GM19240 (cell line): ENCODE measurements around the gene OBP2B.
"Not testable (repeated sequence)": the region's sequence is repeated elsewhere in the genome, so short reads cannot be mapped to it uniquely, and the experiment has no call there.

ENCODE experiments used
- DNase-seq: peaks from one replicate; pipeline ENCODE4 v3.0.0; 2011; ENCODE audit warnings: low spot score; ENCODE audit not compliant: insufficient read length

The OBP2B gene

GRCh38 chr9:133202688-133203453, 6.2 kb downstream of the OBP2B start:
- DNase-seq, result no peak

- DNase-seq, result no peak
These were observed 6.9 kb downstream of the OBP2B start for GRCh38 chr9:133202145-133202513.

- no peak for DNase-seq
These were observed 7.5 kb downstream of the OBP2B start for GRCh38 chr9:133201424-133202144.

GRCh38 chr9:133200631-133201030, 8.4 kb downstream of the OBP2B start:
- DNase-seq, result no peak

- DNase-seq, result no peak
These were observed 9.3 kb downstream of the OBP2B start for GRCh38 chr9:133199648-133200321.

GRCh38 chr9:133195029-133195428, 14.0 kb downstream of the OBP2B start:
- no peak for DNase-seq

- DNase-seq, result no peak
These were observed 14.5 kb downstream of the OBP2B start for GRCh38 chr9:133194597-133194996.

GRCh38 chr9:133191989-133192388, 17.1 kb downstream of the OBP2B start:
- DNase-seq, result no peak

GRCh38 chr9:133189826-133190225, 19.2 kb downstream of the OBP2B start:
- DNase-seq, result no peak

- DNase-seq, result no peak
These were observed 20.2 kb downstream of the OBP2B start for GRCh38 chr9:133188843-133189180.

GRCh38 chr9:133188006-133188842, 20.8 kb downstream of the OBP2B start:
- DNase-seq, result no peak

- DNase-seq, result no peak
These were observed 21.5 kb downstream of the OBP2B start for GRCh38 chr9:133187561-133188005.

GRCh38 chr9:133186736-133187135, 22.3 kb downstream of the OBP2B start:
- DNase-seq, result no peak

GRCh38 chr9:133184971-133185370, 24.1 kb downstream of the OBP2B start:
- DNase-seq, result no peak

- DNase-seq, result no peak
These were observed 26.9 kb downstream of the OBP2B start for GRCh38 chr9:133182151-133182550.

GRCh38 chr9:133181561-133181960, 27.5 kb downstream of the OBP2B start:
- no peak for DNase-seq

GRCh38 chr9:133180953-133181352, 28.1 kb downstream of the OBP2B start:
- DNase-seq, result no peak

GRCh38 chr9:133173056-133173455, 36.0 kb downstream of the OBP2B start:
- no peak for DNase-seq

GRCh38 chr9:133171161-133171961, 37.7 kb downstream of the OBP2B start:
- no peak for DNase-seq

GRCh38 chr9:133170716-133171115, 38.3 kb downstream of the OBP2B start:
- DNase-seq, result no peak

GRCh38 chr9:133169687-133170086, 39.4 kb downstream of the OBP2B start:
- not testable (repeated sequence) for DNase-seq
